GM21576 (cell line): ENCODE data around the gene TMPRSS9.
"Not testable (repeated sequence)": the region's sequence is repeated elsewhere in the genome, so short reads cannot be mapped to it uniquely, and the experiment has no call there.

ENCODE experiments used
- ATAC-seq: cut with Tn5 transposase; IDR thresholded peaks from one replicate; pipeline ENCODE4 v1.9.1; 2021; ENCODE audit warnings: mild to moderate bottlenecking, moderate library complexity; ENCODE audit not compliant: unreplicated experiment

The TMPRSS9 gene

GRCh38 chr19:2387367-2388288 is 27.6 kb downstream of the TMPRSS9 start:
- no peak for ATAC-seq

- no peak for ATAC-seq
Measured at GRCh38 chr19:2389594-2389993, 29.5 kb downstream of the TMPRSS9 start.

DNA sequence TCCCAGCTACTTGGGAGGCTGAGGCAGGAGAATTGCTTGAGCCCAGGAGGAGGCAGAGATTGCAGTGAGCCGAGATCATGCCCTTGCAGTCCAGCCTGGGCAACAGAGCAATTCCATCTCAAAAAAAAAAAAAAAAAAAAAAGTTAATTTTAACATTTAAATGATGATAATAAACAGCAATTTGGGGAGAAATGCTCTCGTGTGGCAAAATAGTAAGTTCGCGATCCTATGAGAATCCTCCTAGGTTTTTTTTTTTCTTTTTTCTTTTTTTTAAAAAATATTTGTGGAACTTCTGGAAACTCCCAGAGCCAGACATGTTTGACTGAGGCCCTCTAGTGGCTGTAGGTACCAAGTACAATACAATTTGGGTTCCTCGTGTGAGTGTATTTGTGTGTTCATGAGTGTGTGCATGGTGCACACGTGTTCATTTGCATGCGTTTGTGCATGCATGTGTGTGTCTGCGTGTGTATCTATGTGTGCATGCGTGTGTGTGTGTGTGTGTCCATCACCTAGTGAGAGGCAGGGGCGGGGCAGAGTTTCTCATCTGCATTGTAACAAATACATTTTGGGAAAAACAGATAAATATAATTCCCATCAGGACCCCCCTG is 31.2 kb downstream of the TMPRSS9 start:
- no peak for ATAC-seq

GRCh38 chr19:2392366-2392765 is 32.3 kb downstream of the TMPRSS9 start:
- ATAC-seq, result no peak

DNA sequence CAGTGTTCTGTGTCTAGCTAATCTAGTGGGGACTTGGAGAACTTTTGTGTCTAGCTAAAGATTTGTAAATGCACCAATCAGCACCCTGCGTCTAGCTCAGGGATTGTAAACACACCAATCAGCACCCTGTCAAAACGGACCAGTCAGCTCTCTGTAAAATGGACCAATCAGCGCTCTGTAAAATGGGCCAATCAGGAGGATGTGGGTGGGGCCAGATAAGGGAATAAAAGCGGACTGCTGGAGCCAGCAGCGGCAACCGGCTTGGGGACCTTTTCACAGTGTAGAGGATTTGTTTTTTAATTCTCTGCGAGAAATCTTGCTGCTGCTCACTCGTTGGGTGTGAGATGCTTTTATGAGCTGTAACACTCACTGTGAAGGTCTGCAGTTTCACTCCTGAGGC is 32.8 kb downstream of the TMPRSS9 start:
- not testable (repeated sequence) for ATAC-seq

DNA sequence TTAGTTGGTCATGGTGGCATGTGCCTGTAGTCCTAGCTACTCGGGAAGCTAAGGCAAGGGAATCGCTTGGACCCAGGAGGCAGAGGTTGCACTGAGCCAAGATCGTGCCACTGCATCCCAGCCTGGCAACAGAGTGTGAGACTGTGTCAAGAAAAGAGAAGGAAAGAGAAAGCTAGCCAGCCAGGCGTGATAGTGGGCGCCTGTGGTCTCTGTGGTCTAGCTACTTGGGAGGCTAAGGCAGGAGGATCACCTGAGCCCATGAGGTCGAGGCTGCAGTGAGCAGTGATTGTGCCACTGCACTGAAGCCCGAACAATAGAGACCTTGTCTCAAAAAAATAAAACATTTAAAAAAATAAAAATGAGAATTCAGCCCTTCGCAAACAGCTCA is 34.0 kb downstream of the TMPRSS9 start:
- ATAC-seq, result no peak

- ATAC-seq, result no peak
Measured at GRCh38 chr19:2394442-2395292, 34.6 kb downstream of the TMPRSS9 start.

- ATAC-seq, result not testable (repeated sequence)
Measured at GRCh38 chr19:2395293-2395829, 35.3 kb downstream of the TMPRSS9 start.

DNA sequence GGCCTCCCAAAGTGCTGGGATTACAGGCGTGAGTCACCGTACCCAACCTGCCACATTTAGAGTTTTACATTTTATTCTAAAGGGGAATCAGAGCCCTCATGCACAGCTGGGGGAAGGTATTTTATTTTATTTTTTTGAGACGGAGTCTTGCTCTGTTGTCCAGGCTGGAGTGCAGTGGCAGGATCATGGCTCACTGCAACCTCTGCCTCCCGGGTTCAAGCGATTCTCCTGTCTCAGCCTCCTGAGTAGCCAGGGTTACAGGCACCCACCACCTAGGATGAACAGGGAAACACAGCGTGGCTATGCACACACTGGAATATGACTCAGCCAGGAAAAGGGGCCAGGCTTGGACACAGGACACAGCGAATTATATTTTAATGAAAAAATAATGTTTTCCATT is 37.1 kb downstream of the TMPRSS9 start:
- ATAC-seq, result not testable (repeated sequence)

- ATAC-seq, result no peak
Measured at GRCh38 chr19:2398735-2399305, 38.8 kb downstream of the TMPRSS9 start.

DNA sequence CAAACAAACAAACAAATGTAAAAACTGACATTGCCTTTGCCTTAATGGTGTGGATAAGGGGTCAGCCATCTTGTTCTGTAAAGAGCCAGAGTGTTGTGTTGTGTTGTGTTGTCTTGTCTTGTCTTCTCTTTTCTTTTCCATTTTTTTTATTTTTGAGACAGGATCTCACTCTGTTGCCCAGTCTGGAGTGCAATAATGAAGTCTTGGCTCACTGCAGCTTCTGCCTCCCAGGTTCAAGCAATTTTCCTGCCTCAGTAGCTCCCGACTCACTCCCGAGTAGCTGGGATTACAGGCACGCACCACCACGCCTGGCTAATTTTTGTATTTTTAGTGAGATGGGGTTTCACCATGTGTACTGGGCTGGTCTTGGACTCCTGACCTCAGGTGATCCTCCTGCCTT is 39.5 kb downstream of the TMPRSS9 start:
- ATAC-seq, result no peak

DNA sequence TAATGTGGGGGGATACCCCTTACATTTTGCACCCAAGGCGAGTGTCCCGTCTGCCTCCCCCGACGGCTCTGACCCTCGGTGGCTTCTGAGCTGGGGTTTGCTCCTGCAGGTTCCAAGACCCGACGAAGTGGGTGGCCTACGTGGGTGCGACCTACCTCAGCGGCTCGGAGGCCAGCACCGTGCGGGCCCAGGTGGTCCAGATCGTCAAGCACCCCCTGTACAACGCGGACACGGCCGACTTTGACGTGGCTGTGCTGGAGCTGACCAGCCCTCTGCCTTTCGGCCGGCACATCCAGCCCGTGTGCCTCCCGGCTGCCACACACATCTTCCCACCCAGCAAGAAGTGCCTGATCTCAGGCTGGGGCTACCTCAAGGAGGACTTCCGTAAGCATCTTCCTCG is 48.2 kb downstream of the TMPRSS9 start:
- no peak for ATAC-seq

DNA sequence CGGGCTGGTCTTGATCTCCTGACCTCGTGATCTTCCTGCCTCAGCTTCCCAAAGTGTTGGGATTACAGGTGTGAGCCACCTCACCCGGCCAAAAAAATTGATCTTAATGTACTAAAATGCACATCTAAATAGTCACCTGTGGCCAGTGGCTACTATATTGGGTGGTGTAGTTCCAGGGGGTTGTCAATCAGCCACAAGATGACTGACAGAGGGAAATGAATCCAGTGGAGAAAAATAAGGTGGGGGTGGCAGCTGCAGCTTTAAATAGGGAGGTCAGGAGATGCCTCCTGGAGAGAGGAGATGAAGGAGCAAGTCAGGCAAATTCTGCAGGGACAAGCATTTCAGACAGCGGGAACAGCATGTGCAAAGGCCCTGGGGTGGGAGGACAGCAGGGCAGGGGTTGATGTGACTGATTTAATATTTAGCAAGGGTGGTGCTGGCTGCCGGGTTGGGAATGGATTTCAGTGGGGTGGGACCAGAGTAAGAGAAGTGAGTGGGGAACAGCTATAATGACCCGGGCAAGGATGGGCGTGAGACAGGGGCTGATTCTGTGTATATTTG is 49.4 kb downstream of the TMPRSS9 start:
- ATAC-seq, result no peak

- no peak for ATAC-seq
Measured at GRCh38 chr19:2410023-2410422, 50.0 kb downstream of the TMPRSS9 start.

DNA sequence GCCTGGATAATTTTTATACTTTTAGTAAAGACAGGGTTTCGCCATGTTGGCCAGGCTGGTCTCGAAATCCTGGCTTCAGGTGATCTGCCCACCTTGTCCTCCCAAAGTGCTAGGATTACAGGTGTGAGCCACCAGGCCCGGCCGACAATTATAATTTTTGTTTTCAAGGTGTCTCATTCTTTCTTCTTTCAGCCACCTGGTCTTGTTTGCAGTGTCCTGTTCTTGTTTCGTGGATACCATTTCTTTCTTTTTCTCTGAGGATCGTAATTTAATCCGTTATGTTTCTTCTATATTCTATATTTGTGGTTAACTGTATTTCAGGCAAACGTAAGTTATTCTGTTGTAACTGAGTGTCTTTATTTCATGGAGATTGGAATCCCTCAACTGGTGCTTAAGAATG is 51.6 kb downstream of the TMPRSS9 start:
- no peak for ATAC-seq

- ATAC-seq, result no peak
Measured at GRCh38 chr19:2412449-2412848, 52.4 kb downstream of the TMPRSS9 start.

DNA sequence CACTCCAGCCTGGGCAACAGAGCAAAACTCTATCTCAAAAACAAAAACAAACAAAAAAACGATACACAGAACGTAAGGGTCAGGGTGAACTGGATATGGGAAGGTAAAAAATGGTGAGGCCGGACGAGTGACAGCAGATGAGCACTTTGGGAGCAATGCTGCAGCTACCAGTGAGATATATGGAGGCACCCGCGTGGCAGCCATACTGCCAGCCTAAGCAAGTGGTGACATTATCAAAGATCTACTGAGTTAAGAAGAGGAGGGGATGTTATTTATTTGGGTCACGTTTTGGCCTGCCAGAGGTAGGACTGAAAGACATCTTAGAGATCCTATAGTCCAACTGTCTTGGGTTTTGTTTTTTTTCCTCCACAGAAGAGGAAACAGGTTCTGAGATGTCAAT is 53.1 kb downstream of the TMPRSS9 start:
- no peak for ATAC-seq

DNA sequence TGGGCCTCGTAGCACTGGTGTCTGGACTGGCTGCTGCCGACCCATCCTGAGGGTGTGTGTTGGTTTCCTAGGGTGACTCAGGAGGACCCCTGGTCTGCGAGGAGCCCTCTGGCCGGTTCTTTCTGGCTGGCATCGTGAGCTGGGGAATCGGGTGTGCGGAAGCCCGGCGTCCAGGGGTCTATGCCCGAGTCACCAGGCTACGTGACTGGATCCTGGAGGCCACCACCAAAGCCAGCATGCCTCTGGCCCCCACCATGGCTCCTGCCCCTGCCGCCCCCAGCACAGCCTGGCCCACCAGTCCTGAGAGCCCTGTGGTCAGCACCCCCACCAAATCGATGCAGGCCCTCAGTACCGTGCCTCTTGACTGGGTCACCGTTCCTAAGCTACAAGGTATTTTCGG is 53.6 kb downstream of the TMPRSS9 start:
- ATAC-seq, result no peak

DNA sequence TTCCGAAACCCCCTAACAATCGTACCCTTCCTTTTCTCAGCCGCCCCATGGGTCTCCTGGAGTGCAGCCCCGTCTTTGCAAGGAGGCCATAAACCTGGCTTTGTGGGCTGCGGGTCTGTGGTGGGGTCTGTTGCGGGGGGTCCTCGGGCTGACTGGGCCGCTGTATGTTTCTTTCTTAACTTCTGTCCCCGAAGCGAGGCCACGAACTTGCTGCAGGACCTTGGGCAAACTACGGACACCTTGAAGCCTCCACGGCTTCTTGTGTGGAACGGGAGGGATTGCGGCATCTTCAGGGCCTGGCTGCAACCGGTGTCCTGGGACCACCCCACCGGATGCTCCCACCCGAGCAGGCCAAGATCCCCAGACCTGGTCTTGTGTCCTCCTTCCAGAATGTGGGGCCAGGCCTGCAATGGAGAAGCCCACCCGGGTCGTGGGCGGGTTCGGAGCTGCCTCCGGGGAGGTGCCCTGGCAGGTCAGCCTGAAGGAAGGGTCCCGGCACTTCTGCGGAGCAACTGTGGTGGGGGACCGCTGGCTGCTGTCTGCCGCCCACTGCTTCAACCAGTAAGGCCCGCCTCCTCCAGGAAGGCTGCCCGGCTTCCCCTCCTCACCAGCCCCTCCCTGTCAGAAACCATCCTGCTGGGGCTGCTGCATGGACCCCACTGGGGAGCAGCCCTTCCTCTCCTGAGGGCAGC is 55.4 kb downstream of the TMPRSS9 start:
- ATAC-seq, result no peak

DNA sequence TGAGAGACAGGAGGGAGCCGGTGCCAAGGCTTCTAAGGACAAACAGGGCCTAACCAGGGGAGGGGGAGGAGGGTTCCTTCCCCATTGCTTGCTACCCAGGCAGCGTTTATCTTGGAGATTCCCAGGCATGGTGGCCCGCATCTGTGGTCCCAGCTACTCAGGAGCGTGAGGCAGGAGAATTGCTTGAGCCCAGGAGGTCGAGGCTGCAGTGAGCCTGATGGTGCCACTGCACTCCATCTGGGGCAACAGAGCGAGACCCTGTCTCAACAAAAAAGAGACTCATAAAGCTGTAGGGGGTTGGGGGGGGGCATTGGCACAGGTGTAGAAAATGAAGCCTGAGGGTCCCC is 55.9 kb downstream of the TMPRSS9 start:
- no peak for ATAC-seq
